Measurements from ENCODE around the gene CTSC. TPM values are rescaled to one million over a fixed set of nuclear protein-coding genes. Genes with fewer than 3 reads are reported as not detected.

CTSC gene
- total RNA-seq, 4 donors from 2014 or later, result 22.1 to 59.0 (median 24.9) TPM

DNA sequence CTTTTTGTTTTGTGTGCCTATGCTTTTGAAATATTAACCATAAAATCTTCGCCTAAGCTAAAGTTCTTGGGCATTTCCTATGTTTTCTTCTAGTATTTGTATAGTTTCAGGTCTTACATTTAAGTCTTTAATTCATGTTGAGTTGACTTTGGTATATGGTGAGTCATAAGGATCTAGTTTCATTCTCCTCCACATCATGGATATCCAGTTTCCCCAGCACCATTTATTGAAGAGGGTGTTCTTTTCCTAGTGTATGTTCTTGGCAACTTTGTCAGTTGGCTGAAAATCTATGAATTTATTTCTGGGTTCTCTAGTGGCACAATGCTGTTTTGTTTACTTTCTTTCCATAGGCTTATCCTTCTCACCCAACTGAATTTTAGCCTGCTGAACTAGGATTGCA, 49.0 kb downstream of the CTSC start:
- intact Hi-C loops (cut with DNase I), result no loop called here
- no peaks in the 10 kb centered on the region for H3K9me3 ChIP-seq
- no peak overlapping the region for H3K4me3 ChIP-seq
- WGBS, result 100% methylated on average over 1 of the region's 1 CpG
- H3K4me1 ChIP-seq, result peaks cover 3 to 50% (median 42%) of the 10 kb centered on the region in 4 donors
- no peak overlapping the region for H3K27ac ChIP-seq (replicated peaks in 1 of 4)
- no peak for DNase-seq (ENCODE audit: extremely low spot score)
- no peaks in the 10 kb centered on the region for H3K27me3 ChIP-seq
- TF ChIP-seq EP300 (IDR thresholded peaks at IDR 0.05) (no peak), CTCF (IDR thresholded peaks at IDR 0.05) (no peak), POLR2AphosphoS5 (IDR thresholded peaks at IDR 0.05) (no peak), POLR2A (IDR thresholded peaks at IDR 0.05; ENCODE audit: low read depth) (no peak)
- no peaks in the 10 kb centered on the region for H3K36me3 ChIP-seq

- H3K27ac ChIP-seq (replicated peaks in 1 of 4), result no peak overlapping the region
- H3K9me3 ChIP-seq, result no peaks in the 10 kb centered on the region
- H3K36me3 ChIP-seq, result no peaks in the 10 kb centered on the region
- H3K4me1 ChIP-seq, result peaks cover 17 to 61% (median 51%) of the 10 kb centered on the region in 4 donors
- no peak overlapping the region for H3K4me3 ChIP-seq
- intact Hi-C loops (cut with DNase I), result no loop called here
- TF ChIP-seq POLR2A (IDR thresholded peaks at IDR 0.05; ENCODE audit: low read depth) (no peak), EP300 (IDR thresholded peaks at IDR 0.05) (no peak), POLR2AphosphoS5 (IDR thresholded peaks at IDR 0.05) (no peak), CTCF (IDR thresholded peaks at IDR 0.05) (no peak)
- H3K27me3 ChIP-seq, result no peaks in the 10 kb centered on the region
- DNase-seq (ENCODE audit: extremely low spot score), result no peak
Observed at GRCh38 chr11:88284336-88285050, 53.0 kb downstream of the CTSC start.

GRCh38 chr11:88282747-88283515, 54.6 kb downstream of the CTSC start:
- Histone ChIP-seq H3K27ac (replicated peaks in 1 of 4) (no peak overlapping the region), H3K4me3 (no peak overlapping the region), H3K4me1 (peaks cover 17 to 61% (median 51%) of the 10 kb centered on the region in 4 donors), H3K9me3 (no peaks in the 10 kb centered on the region), H3K27me3 (no peaks in the 10 kb centered on the region), H3K36me3 (no peaks in the 10 kb centered on the region)
- TF ChIP-seq CTCF (IDR thresholded peaks at IDR 0.05) (no peak), POLR2A (IDR thresholded peaks at IDR 0.05; ENCODE audit: low read depth) (no peak), POLR2AphosphoS5 (IDR thresholded peaks at IDR 0.05) (no peak), EP300 (IDR thresholded peaks at IDR 0.05) (no peak)
- intact Hi-C loops (cut with DNase I), result no loop called here
- WGBS, result 55% methylated on average over 1 of the region's 1 CpG
- DNase-seq (ENCODE audit: extremely low spot score), result no peak

GRCh38 chr11:88281317-88281712, 56.2 kb downstream of the CTSC start:
- peaks cover 17 to 53% (median 48%) of the 10 kb centered on the region in 4 donors for H3K4me1 ChIP-seq
- no peak overlapping the region for H3K27ac ChIP-seq (replicated peaks in 1 of 4)
- intact Hi-C loops (cut with DNase I), result no loop called here

More at GRCh38 chr11:88281317-88281712, 56.2 kb downstream of the CTSC start:
- WGBS, result 85% methylated on average over 3 of the region's 3 CpGs
- Histone ChIP-seq H3K4me3 (no peak overlapping the region), H3K36me3 (no peaks in the 10 kb centered on the region), H3K27me3 (no peaks in the 10 kb centered on the region), H3K9me3 (no peaks in the 10 kb centered on the region)
- TF ChIP-seq CTCF (IDR thresholded peaks at IDR 0.05), result no peak
- no peak for TF ChIP-seq POLR2AphosphoS5 (IDR thresholded peaks at IDR 0.05)
- TF ChIP-seq EP300 (IDR thresholded peaks at IDR 0.05), result no peak
- TF ChIP-seq POLR2A (IDR thresholded peaks at IDR 0.05; ENCODE audit: low read depth), result no peak
- no peak for DNase-seq (ENCODE audit: extremely low spot score)
